Left cardiac atrium (tissue), 2 donors: Measurements from ENCODE around the gene MINDY1. TPM values are rescaled to one million over a fixed set of nuclear protein-coding genes. Genes with fewer than 3 reads are reported as not detected.

Experiments used
- total RNA-seq, 2 donors: library from RNA; stranded (reverse); fragmentation: NEBNext Ultra II Directional; extraction: Animal tissue kit (Norgen Biotek cat#: 25700); gene quantifications; one replicate each; pipeline ENCODE4 v1.2.1, GENCODE V29; 2021
- donor health status: DM: no; HTN: yes; CAD: no; lungs with severe emphysema.
- donor health status: DM: yes; HTN: yes; CAD: no.

MINDY1 gene
- total RNA-seq, 2 donors from 2014 or later: 32.2 to 36.2 TPM

Other genes with a start within 250 kb of the MINDY1 start
- gene CTSS, start 241.1 kb downstream of the MINDY1 start, total RNA-seq: 10 to 100 TPM; 42.2 to 77.4 TPM
- gene CTSK, start 198.6 kb downstream of the MINDY1 start, total RNA-seq: 10 to 100 TPM; 17.5 to 18.4 TPM
- gene ARNT, start 130.3 kb downstream of the MINDY1 start, total RNA-seq: 10 to 100 TPM; 31.9 to 32.5 TPM
- not detected for gene CTXND2, start 119.8 kb downstream of the MINDY1 start, total RNA-seq
- gene SETDB1, start 80.5 kb downstream of the MINDY1 start, total RNA-seq: 10 to 100 TPM; 16.3 to 19.9 TPM
- gene CERS2, start 32.1 kb downstream of the MINDY1 start, total RNA-seq: 100 to 1,000 TPM in 1 of 2 donors, 10 to 100 TPM in 1; 72.0 to 105 TPM
- gene ANXA9, start 24.6 kb downstream of the MINDY1 start, total RNA-seq: under 1 TPM; 0.15 to 0.44 TPM
- 10 to 100 TPM; 33.1 to 36.6 TPM for gene PRUNE1, start 1.5 kb upstream of the MINDY1 start, total RNA-seq
- under 1 TPM; 0.15 to 0.16 TPM for gene BNIPL, start 29.7 kb upstream of the MINDY1 start, total RNA-seq
- 1 to 10 TPM; 4.8 to 6.5 TPM for gene C1orf56, start 40.8 kb upstream of the MINDY1 start, total RNA-seq
- 10 to 100 TPM; 36.5 to 55.3 TPM for gene CDC42SE1, start 52.7 kb upstream of the MINDY1 start, total RNA-seq
- gene MLLT11, start 53.5 kb upstream of the MINDY1 start, total RNA-seq: 1 to 10 TPM; 2.0 to 2.7 TPM
- gene GABPB2, start 63.9 kb upstream of the MINDY1 start, total RNA-seq: 10 to 100 TPM; 13.4 to 15.6 TPM
- gene SEMA6C, start 139.7 kb upstream of the MINDY1 start, total RNA-seq: 10 to 100 TPM; 23.6 to 37.0 TPM
- 1 to 10 TPM; 2.1 to 5.3 TPM for gene TNFAIP8L2, start 149.7 kb upstream of the MINDY1 start, total RNA-seq
- gene LYSMD1, start 159.0 kb upstream of the MINDY1 start, total RNA-seq: 10 to 100 TPM in 1 of 2 donors, 1 to 10 TPM in 1; 9.7 to 10.3 TPM
- gene SCNM1, start 159.2 kb upstream of the MINDY1 start, total RNA-seq: 10 to 100 TPM; 19.4 to 20.9 TPM
- gene TMOD4, start 169.1 kb upstream of the MINDY1 start, total RNA-seq: not detected
- gene VPS72, start 183.3 kb upstream of the MINDY1 start, total RNA-seq: 10 to 100 TPM; 38.3 to 48.4 TPM
- gene PIP5K1A, start 191.7 kb upstream of the MINDY1 start, total RNA-seq: 10 to 100 TPM; 34.7 to 46.9 TPM
- 100 to 1,000 TPM; 134 to 136 TPM for gene PSMD4, start 247.8 kb upstream of the MINDY1 start, total RNA-seq